ENCODE data around the gene ACBD3.

The ACBD3 gene

GRCh38 chr1:226212545-226212944 lies 26.0 kb upstream of the ACBD3 start:
- in situ Hi-C loops (cut with HindIII; ENCODE audit: low sequenced_read_pairs): no loop called here
- DNase-seq (ENCODE audit: low read depth, low spot score): no peak
- no peak overlapping the region for H3K4me3 ChIP-seq (ENCODE audit: low read depth, low read length)
- TF ChIP-seq CTCF (IDR thresholded peaks at IDR 0.05; ENCODE audit: low read depth, low read length): no peak

GRCh38 chr1:226211181-226211821 lies 24.8 kb upstream of the ACBD3 start:
- no peak for DNase-seq (ENCODE audit: low read depth, low spot score)
- TF ChIP-seq CTCF (IDR thresholded peaks at IDR 0.05; ENCODE audit: low read depth, low read length): no peak
- H3K4me3 ChIP-seq (ENCODE audit: low read depth, low read length): no peak overlapping the region
- in situ Hi-C loops (cut with HindIII; ENCODE audit: low sequenced_read_pairs): no loop called here

GRCh38 chr1:226210571-226211176 lies 24.1 kb upstream of the ACBD3 start:
- DNase-seq (ENCODE audit: low read depth, low spot score): no peak
- in situ Hi-C loops (cut with HindIII; ENCODE audit: low sequenced_read_pairs): no loop called here
- no peak overlapping the region for H3K4me3 ChIP-seq (ENCODE audit: low read depth, low read length)
- TF ChIP-seq CTCF (IDR thresholded peaks at IDR 0.05; ENCODE audit: low read depth, low read length): no peak

- in situ Hi-C loops (cut with HindIII; ENCODE audit: low sequenced_read_pairs): no loop called here
- H3K4me3 ChIP-seq (ENCODE audit: low read depth, low read length): no peak overlapping the region
These were observed 22.9 kb upstream of the ACBD3 start for GRCh38 chr1:226209307-226210059.

DNA sequence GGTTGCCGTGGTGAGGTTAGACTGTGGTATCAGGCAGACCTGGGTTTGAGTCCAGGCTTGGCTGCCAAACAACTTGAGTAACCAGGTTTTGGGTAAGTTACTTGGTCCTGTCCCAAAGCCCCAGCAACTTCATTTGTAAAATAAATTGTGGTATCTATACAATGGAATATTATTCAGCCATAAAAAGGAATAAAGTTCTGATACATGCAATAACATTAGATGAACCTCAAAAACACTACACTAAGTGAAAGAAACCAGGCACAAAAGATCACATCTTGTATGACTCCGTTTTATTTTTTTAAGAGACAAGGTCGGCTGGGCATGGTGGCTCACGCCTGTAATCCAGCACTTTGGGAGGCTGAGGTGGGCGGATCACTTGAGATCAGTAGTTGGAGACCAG lies 20.5 kb upstream of the ACBD3 start:
- in situ Hi-C loops (cut with HindIII; ENCODE audit: low sequenced_read_pairs): no loop called here
- no peak overlapping the region for H3K4me3 ChIP-seq (ENCODE audit: low read depth, low read length)
- no peak for DNase-seq (ENCODE audit: low read depth, low spot score)
- no peak for TF ChIP-seq CTCF (IDR thresholded peaks at IDR 0.05; ENCODE audit: low read depth, low read length)

More at GRCh38 chr1:226209307-226210059, 22.9 kb upstream of the ACBD3 start:
- no peak for DNase-seq (ENCODE audit: low read depth, low spot score)
- TF ChIP-seq CTCF (IDR thresholded peaks at IDR 0.05; ENCODE audit: low read depth, low read length): no peak

DNA sequence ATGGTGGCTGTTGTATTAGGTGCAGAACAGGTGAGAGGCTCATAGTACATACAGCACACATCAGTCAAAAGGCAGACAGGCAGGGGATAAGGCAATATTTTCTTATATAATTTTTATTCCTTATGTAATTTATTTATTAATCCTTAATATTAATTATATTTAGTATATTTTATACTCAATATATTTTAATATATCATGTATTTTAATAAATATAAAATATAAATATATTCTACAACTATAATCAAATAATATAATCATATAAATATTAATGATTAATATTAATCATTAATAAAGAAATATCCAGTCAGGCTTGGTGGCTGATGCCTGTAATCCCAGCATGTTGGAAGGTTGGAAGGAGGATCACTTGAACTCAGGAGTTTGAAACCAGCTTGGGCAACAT lies 17.7 kb upstream of the ACBD3 start:
- DNase-seq (ENCODE audit: low read depth, low spot score): no peak
- in situ Hi-C loops (cut with HindIII; ENCODE audit: low sequenced_read_pairs): no loop called here
- no peak overlapping the region for H3K4me3 ChIP-seq (ENCODE audit: low read depth, low read length)
- TF ChIP-seq CTCF (IDR thresholded peaks at IDR 0.05; ENCODE audit: low read depth, low read length): no peak

Measured in astrocyte of the spinal cord (primary cell).